Type B pancreatic cell (in vitro differentiated cells): ENCODE data around the gene FAM47C. TPM values are rescaled to one million over a fixed set of nuclear protein-coding genes. Genes with fewer than 3 reads are reported as not detected.
A peak's percentile ranks its signal among the peaks of the same experiment; 100 is the strongest.
"Not testable (repeated sequence)": the region's sequence is repeated elsewhere in the genome, so short reads cannot be mapped to it uniquely, and the experiment has no call there.

Experiments used
- DNase-seq: peaks from one replicate; pipeline ENCODE4 v3.0.0; 2021; ENCODE audit warnings: mixed read lengths; ENCODE audit not compliant: unreplicated experiment; ENCODE audit errors: extremely low spot score
- H3K27ac Mint-ChIP-seq: 2 replicates; pipeline ENCODE4 v1.8.0; 2021; ENCODE audit warnings: mild to moderate bottlenecking, mixed read lengths
- H3K27me3 Mint-ChIP-seq: 2 replicates; pipeline ENCODE4 v1.8.0; 2021; ENCODE audit warnings: mixed read lengths
- H3K36me3 Mint-ChIP-seq: 2 replicates; pipeline ENCODE4 v1.8.0; 2021; ENCODE audit warnings: mixed read lengths
- H3K4me1 Mint-ChIP-seq: one replicate; pipeline ENCODE4 v1.8.0; 2021; ENCODE audit warnings: mixed read lengths; ENCODE audit not compliant: unreplicated experiment
- H3K4me3 Mint-ChIP-seq: 2 replicates; pipeline ENCODE4 v1.8.0; 2021; ENCODE audit warnings: mild to moderate bottlenecking, mixed read lengths
- H3K9me3 Mint-ChIP-seq: 2 replicates; pipeline ENCODE4 v1.8.0; 2021; ENCODE audit warnings: mixed read lengths
- CTCF ChIP-seq: fragments of 200-600 bp; sonication (generic); conservative IDR thresholded peaks from 2 replicates; pipeline ENCODE4 v1.5.0; 2021; ENCODE audit warnings: antibody characterized with exemption, mild to moderate bottlenecking
- total RNA-seq: library from RNA; stranded (reverse); gene quantifications from 2 replicates; pipeline ENCODE4 v1.2.1, GENCODE V29; 2021; ENCODE audit warnings: low replicate concordance

FAM47C gene
- total RNA-seq, 1 donor from 2014 or later, result not detected

GRCh38 chrX:36978886-36979285, 29.3 kb upstream of the FAM47C start:
- H3K27me3 Mint-ChIP-seq, result peaks cover 10% of the 10 kb centered on the region
- no peak for DNase-seq
- no peaks in the 10 kb centered on the region for H3K9me3 Mint-ChIP-seq
- TF ChIP-seq CTCF, result no peak
- no peaks in the 10 kb centered on the region for H3K36me3 Mint-ChIP-seq
- no peak overlapping the region for H3K4me3 Mint-ChIP-seq
- H3K27ac Mint-ChIP-seq, result no peak overlapping the region
- H3K4me1 Mint-ChIP-seq, result no peaks in the 10 kb centered on the region

DNA sequence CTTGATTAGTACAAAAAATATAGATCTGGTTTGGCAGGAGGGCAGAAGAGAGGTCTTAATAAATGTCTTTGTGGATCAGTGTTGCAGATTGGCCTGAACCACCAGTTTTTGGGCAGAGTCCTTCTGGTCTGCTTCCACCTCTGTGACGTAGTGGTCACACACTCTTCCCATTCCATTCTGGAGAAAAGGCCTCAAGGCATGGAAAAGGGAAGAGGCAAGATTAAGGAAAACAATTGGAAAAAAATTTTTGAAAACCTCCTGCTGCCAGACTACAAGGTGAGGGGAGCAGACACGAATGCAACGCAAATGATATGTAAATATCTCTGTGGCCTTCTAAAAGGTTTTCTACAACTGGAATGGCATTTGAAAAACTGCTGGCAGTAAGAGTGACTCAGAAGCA, 24.3 kb upstream of the FAM47C start:
- Mint-ChIP-seq H3K36me3 (no peaks in the 10 kb centered on the region), H3K4me1 (no peaks in the 10 kb centered on the region), H3K9me3 (no peaks in the 10 kb centered on the region), H3K4me3 (no peak overlapping the region), H3K27me3 (peaks cover 24% of the 10 kb centered on the region), H3K27ac (no peak overlapping the region)
- TF ChIP-seq CTCF, result no peak
- no peak for DNase-seq

DNA sequence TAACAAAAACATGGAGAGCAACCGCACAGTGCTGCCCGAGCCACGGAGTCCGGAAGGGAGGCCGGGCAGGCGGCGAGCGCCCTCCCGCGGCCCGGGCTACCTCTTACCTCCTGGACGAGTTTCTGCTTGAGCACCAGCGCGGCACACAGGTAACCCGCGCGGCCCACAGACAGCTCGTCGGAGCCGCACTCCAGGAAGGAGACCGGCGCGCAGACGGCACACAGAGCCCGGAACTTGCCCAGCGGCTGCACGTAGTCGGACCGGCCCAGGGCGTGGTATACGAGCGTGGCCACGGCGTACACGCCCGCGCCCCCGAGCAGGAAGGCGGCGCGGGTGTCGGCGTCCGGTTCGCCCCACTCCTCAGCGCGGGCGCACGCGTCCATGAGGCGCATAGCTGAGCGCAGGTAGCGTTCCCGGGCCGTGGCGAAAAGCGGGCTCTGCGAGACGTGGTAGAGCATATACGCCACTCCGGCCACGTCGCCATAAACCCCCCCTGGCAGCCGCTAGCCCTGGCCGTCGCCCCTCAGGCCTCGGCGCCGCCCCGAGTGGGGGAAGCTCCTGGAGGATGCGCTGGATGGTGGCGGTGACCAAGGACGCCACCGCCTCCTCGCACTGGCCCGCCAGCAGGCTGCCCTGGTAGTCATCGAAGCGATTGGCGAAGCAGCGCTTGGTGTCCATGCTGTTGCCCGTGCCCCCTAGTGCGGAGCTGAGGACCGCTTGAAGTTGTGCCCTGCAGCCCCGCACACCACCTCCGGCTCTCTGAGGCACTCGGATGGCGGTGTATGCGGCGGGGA, 22.6 kb upstream of the FAM47C start:
- not testable (repeated sequence) for H3K27ac Mint-ChIP-seq, DNase-seq, H3K4me1 Mint-ChIP-seq, H3K36me3 Mint-ChIP-seq, H3K9me3 Mint-ChIP-seq
- H3K4me3 Mint-ChIP-seq, result peak overlapping the region; percentile 89
- peak; percentile 44 for TF ChIP-seq CTCF
- peaks cover 24% of the 10 kb centered on the region for H3K27me3 Mint-ChIP-seq

DNA sequence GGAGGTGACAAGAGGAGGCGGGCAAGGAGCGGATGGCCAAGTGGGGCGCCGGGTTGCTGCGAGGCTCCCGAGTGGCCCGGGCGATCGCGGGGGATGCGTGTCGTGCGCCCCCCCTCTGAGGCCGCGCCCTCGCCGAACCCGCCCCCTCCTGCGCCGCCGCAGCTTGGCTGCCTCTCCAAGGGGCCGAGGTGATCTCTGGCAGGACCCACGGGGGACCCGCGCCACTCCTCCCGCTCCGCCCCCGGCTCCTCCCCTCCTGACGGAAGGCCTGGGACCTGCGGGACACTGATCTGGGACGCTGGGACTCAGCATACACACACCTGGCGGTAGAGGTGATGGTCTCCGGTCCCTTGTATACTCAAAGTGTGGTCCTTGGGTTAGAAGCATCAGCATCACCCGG, 21.9 kb upstream of the FAM47C start:
- peak overlapping the region; percentile 67 for H3K4me3 Mint-ChIP-seq
- H3K36me3 Mint-ChIP-seq, result no peaks in the 10 kb centered on the region
- no peaks in the 10 kb centered on the region for H3K4me1 Mint-ChIP-seq
- TF ChIP-seq CTCF, result no peak
- H3K27ac Mint-ChIP-seq, result no peak overlapping the region
- DNase-seq, result no peak
- H3K27me3 Mint-ChIP-seq, result peaks cover 24% of the 10 kb centered on the region
- no peaks in the 10 kb centered on the region for H3K9me3 Mint-ChIP-seq

DNA sequence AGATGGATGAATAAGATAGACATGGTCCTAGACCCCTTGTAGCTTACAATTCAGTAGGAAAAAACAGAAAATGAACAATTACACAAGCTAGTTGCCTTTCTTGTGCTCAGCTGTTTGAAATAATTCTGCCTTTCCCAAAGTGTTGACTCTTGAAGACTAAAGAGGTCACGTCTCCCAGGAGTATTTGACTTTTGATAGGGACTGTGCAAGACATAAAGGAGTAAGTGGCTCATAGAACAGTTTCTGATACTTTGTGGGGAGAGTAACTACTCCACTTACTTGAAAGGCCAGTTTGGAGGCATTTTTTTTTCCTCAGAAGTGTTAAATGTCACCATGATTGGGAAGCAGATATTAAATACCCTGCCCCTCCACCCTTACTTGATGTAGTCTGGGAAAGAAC, 21.0 kb upstream of the FAM47C start:
- not testable (repeated sequence) for H3K27ac Mint-ChIP-seq, H3K4me3 Mint-ChIP-seq, H3K4me1 Mint-ChIP-seq, H3K9me3 Mint-ChIP-seq, DNase-seq, H3K36me3 Mint-ChIP-seq
- peaks cover 24% of the 10 kb centered on the region for H3K27me3 Mint-ChIP-seq

DNA sequence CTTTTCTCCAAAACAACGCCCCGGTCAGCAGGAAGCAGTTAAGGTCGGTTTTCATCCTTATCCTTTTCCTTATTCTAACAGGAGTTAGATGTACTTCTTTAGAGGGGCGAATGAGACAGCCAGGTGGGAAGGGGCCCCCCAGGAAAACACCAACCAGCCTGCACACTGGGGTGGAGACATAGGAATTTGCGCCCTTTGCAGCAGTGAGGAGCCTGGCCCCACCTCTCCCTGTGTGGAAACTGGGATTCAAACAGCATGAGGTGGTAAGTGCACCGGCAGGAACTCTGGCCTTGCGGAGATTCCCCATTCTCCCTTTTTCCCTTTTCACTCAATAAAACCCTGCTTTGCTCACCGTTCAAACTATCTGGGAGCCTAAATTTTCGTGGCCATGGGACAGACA, 8.0 kb upstream of the FAM47C start:
- no peaks in the 10 kb centered on the region for H3K36me3 Mint-ChIP-seq
- TF ChIP-seq CTCF, result no peak
- no peak for DNase-seq
- H3K9me3 Mint-ChIP-seq, result no peaks in the 10 kb centered on the region
- no peaks in the 10 kb centered on the region for H3K27me3 Mint-ChIP-seq
- H3K4me1 Mint-ChIP-seq, result no peaks in the 10 kb centered on the region
- H3K4me3 Mint-ChIP-seq, result no peak overlapping the region
- no peak overlapping the region for H3K27ac Mint-ChIP-seq
